SK-N-SH (cell line): ENCODE results near the gene DYRK3. TPM values are rescaled to one million over a fixed set of nuclear protein-coding genes. Genes with fewer than 3 reads are reported as not detected.

Source experiments
- CTCF ChIA-PET: fragments of 300-600, 350-600 bp; formaldehyde crosslinking; extraction: SDS; loops from one replicate; lab custom pipeline; 2021; lab: Yijun Ruan, JAX
- POLR2A ChIA-PET: fragments of 350-600 bp; sonication (Branson Sonifier 250); formaldehyde crosslinking; extraction: SDS; loops from one replicate; lab custom pipeline; 2020; ENCODE audit warnings: antibody characterized with exemption, inconsistent platforms; lab: Yijun Ruan, JAX
- DNase-seq: peaks from one replicate; pipeline ENCODE4 v3.0.0; 2012
- H2AFZ ChIP-seq: fragments of 200-600 bp; sonication (generic); 2 replicates; pipeline ENCODE4 v1.8.1; 2016; ENCODE audit warnings: antibody characterized with exemption, mild to moderate bottlenecking, low read depth
- H3F3A ChIP-seq: fragments of 200-600 bp; sonication (generic); replicated peaks from 2 replicates; pipeline ENCODE3; 2016; ENCODE audit warnings: antibody characterized with exemption, mild to moderate bottlenecking; ENCODE audit not compliant: insufficient read depth
- H3K27ac ChIP-seq, 2 experiments: fragments of 200-500 bp in 1 of 2; fragments of 200-600 bp in 1 of 2; sonication (Bioruptor generic) in 1 of 2; sonication (generic), shearing (Covaris generic) in 1 of 2; 2 replicates each; pipeline versions ENCODE4 v1.5.1 to v1.6.1; 2014 to 2016; ENCODE audit warnings: low read depth in 2 of 2, inconsistent platforms in 1 of 2, low read length in 1 of 2, mild to moderate bottlenecking in 1 of 2, mixed read lengths in 1 of 2
- H3K27me3 ChIP-seq: fragments of 200-600 bp; sonication (generic), shearing (Covaris generic); 2 replicates; pipeline ENCODE4 v1.6.1; 2016; ENCODE audit warnings: mixed run types; ENCODE audit not compliant: insufficient read depth
- H3K36me3 ChIP-seq, 2 experiments: fragments of 200-500 bp in 1 of 2; fragments of 200-600 bp in 1 of 2; sonication (Bioruptor generic) in 1 of 2; sonication (generic) in 1 of 2; replicated peaks in 1 of 2; 2 replicates each; pipeline versions ENCODE3 to v1.5.1; 2014 to 2016; ENCODE audit warnings: low read length in 1 of 2, mild to moderate bottlenecking in 1 of 2; ENCODE audit not compliant: insufficient read depth in 2 of 2, control insufficient read depth in 1 of 2
- H3K4me1 ChIP-seq, 2 experiments: fragments of 200-500 bp in 1 of 2; fragments of 200-600 bp in 1 of 2; sonication (Bioruptor generic) in 1 of 2; sonication (generic), shearing (Covaris generic) in 1 of 2; 2 replicates each; pipeline versions ENCODE4 v1.5.1 to v1.6.1; 2014 to 2016; ENCODE audit warnings: low read depth in 1 of 2, low read length in 1 of 2, mixed run types in 1 of 2; ENCODE audit not compliant: insufficient read depth in 2 of 2, control insufficient read depth in 1 of 2
- H3K4me2 ChIP-seq: fragments of 200-600 bp; sonication (generic), shearing (Covaris generic); 2 replicates; pipeline ENCODE4 v1.6.1; 2017; ENCODE audit warnings: mixed run types
- H3K4me3 ChIP-seq, 2 experiments: fragments of 200-500 bp in 1 of 2; fragments of 200-600 bp in 1 of 2; sonication (Bioruptor generic) in 1 of 2; sonication (generic), shearing (Covaris generic) in 1 of 2; 2 replicates each; pipeline versions ENCODE4 v1.5.1 to v1.8.1; 2014 to 2016; ENCODE audit warnings: low read depth in 2 of 2, inconsistent platforms in 1 of 2, low read length in 1 of 2, mild to moderate bottlenecking in 1 of 2, mixed read lengths in 1 of 2, moderate library complexity in 1 of 2
- H3K79me2 ChIP-seq: fragments of 200-600 bp; sonication (generic); 2 replicates; pipeline ENCODE4 v1.8.1; 2017; ENCODE audit warnings: mild to moderate bottlenecking; ENCODE audit not compliant: insufficient read depth
- H3K9ac ChIP-seq: fragments of 200-600 bp; sonication (generic); 2 replicates; pipeline ENCODE4 v1.6.1; 2017; ENCODE audit warnings: mixed run types
- H3K9me2 ChIP-seq: fragments of 200-600 bp; sonication (generic); 2 replicates; pipeline ENCODE4 v1.6.1; 2017; ENCODE audit warnings: mixed run types
- H3K9me3 ChIP-seq: fragments of 200-600 bp; sonication (generic); 2 replicates; pipeline ENCODE4 v1.6.1; 2017; ENCODE audit warnings: mixed run types, mild to moderate bottlenecking, moderate library complexity
- H4K20me1 ChIP-seq: fragments of 200-600 bp; sonication (generic); 2 replicates; pipeline ENCODE4 v1.6.1; 2017; ENCODE audit warnings: mild to moderate bottlenecking, mixed run types; ENCODE audit not compliant: insufficient read depth
- EZH2phosphoT487 ChIP-seq: fragments of 200-600 bp; sonication (generic); IDR thresholded peaks from 2 replicates; pipeline ENCODE4 v1.6.1; 2017; ENCODE audit warnings: low read depth, mixed run types, mild to moderate bottlenecking, antibody characterized with exemption, moderate library complexity, borderline replicate concordance
- RAD21 ChIP-seq: IDR thresholded peaks from 2 replicates; pipeline ENCODE4 v1.6.1; 2012; ENCODE audit warnings: mild to moderate bottlenecking, low read length
- RCOR1 ChIP-seq: fragments of 150-350 bp; IDR thresholded peaks from 2 replicates; pipeline ENCODE4 v1.6.1; 2017; ENCODE audit warnings: antibody characterized with exemption, low read length
- SMC3 ChIP-seq: IDR thresholded peaks from 2 replicates; pipeline ENCODE4 v1.6.1; 2012; ENCODE audit warnings: low read depth, low read length, improper control_type of control experiment
- whole genome bisulfite sequencing: methylation state at CpG from one replicate; pipeline ENCODE4 v1.1.6; 2017; ENCODE audit warnings: low lambda C conversion rate; 5-methylcytosine and 5-hydroxymethylcytosine counted together
- polyA plus RNA-seq, 3 experiments: library from polyadenylated mRNA; depleted of rRNA; stranded (reverse); fragments of >200 nt; gene quantifications; 2 replicates each; pipeline ENCODE4 v1.2.3, GENCODE V29; 2012
- TF ChIP-seq, protein P1 (sequence below): fragments of 200-600 bp; sonication (generic); IDR thresholded peaks from 2 replicates; pipeline ENCODE4 v1.6.1; 2017; ENCODE audit warnings: antibody characterized with exemption, mild to moderate bottlenecking, moderate library complexity

DYRK3 gene
- polyA plus RNA-seq, 1 of the 3 experiments (the other 2 are of a cell fraction): 3.6 TPM

DNA sequence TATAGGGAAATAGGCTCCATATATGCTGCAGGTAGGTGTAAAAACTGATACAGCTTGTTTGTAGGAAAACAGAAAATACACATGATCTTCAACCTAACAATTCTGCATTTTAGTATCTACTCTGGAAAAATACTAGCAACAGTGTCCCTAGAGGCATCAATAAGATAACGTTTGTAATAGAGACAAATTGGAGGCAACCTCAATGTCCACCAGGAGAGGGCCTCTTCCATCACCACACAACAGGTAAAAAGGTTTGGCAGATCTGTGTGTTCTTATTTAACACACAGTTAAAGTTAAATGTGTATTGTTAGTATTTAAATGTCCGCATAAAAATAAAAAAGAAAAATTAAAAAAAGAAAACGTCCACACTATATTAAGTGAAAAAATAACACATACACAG is 28.5 kb upstream of the DYRK3 start:
- Histone ChIP-seq H3K4me3 (no peak overlapping the region), H3K27me3 (no peaks in the 10 kb centered on the region), H3F3A (peaks cover 14% of the 10 kb centered on the region), H3K4me2 (no peak overlapping the region), H3K36me3 (peaks cover 31 to 68% of the 10 kb centered on the region in 2 experiments), H3K9ac (no peak overlapping the region), H2AFZ (no peak overlapping the region), H4K20me1 (no peaks in the 10 kb centered on the region), H3K79me2 (peaks cover 19% of the 10 kb centered on the region), H3K9me2 (no peaks in the 10 kb centered on the region), H3K4me1 (peaks cover 0 to 8% of the 10 kb centered on the region in 2 experiments; a peak in 2 of 4 replicates), H3K9me3 (no peaks in the 10 kb centered on the region), H3K27ac (no peak overlapping the region)
- 53% methylated on average over 3 of the region's 3 CpGs for WGBS
- peak; percentile 46 for DNase-seq
- ChIA-PET POLR2A (no interaction called here), CTCF (interaction anchor here (0.6 to 10.2 kb wide), 15 partner anchors 13 to 375 kb away, joined by 3 to 109 read pairs (median 6); partner anchors contain the start of gene DYRK3)
- TF ChIP-seq RAD21: peak; percentile 35
- TF ChIP-seq, protein P1, sequence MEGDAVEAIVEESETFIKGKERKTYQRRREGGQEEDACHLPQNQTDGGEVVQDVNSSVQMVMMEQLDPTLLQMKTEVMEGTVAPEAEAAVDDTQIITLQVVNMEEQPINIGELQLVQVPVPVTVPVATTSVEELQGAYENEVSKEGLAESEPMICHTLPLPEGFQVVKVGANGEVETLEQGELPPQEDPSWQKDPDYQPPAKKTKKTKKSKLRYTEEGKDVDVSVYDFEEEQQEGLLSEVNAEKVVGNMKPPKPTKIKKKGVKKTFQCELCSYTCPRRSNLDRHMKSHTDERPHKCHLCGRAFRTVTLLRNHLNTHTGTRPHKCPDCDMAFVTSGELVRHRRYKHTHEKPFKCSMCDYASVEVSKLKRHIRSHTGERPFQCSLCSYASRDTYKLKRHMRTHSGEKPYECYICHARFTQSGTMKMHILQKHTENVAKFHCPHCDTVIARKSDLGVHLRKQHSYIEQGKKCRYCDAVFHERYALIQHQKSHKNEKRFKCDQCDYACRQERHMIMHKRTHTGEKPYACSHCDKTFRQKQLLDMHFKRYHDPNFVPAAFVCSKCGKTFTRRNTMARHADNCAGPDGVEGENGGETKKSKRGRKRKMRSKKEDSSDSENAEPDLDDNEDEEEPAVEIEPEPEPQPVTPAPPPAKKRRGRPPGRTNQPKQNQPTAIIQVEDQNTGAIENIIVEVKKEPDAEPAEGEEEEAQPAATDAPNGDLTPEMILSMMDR: peak; percentile 69
- peak; percentile 23; the same call in 1 of the 2 replicates for TF ChIP-seq SMC3
- TF ChIP-seq EZH2phosphoT487: no peak

DNA sequence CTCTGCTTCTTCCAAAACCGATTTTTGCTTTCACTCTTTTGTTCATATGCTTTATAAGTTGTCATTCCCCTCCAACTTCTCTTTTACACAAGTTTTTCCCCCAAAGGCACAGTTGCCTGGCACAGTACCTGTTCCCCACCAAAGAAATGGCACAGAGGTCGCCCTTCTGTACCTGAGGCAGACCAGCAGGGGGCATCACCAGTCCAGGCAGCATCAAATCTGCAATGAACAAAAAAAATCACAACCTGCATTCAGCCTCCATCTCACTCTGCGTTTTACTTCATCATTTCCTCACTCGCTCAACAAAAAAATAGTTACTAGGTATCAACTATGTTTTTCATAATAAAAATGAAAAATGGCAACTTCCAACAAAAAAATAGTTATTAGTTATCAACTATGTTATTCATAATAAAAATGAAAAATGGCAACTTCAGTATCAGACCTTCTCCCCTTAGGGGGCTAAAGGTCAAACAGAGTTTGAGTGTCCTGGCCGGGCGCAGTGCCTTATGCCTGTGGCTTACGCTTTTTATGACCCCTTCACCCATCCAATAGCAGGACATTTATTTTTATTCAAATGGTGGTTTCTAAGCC is 27.1 kb upstream of the DYRK3 start:
- Histone ChIP-seq H3K9me2 (no peaks in the 10 kb centered on the region), H3K27me3 (no peaks in the 10 kb centered on the region), H3K9me3 (no peaks in the 10 kb centered on the region), H3F3A (peaks cover 17% of the 10 kb centered on the region), H3K27ac (no peak overlapping the region), H3K4me1 (peaks cover 0 to 8% of the 10 kb centered on the region in 2 experiments; a peak in 2 of 4 replicates), H3K36me3 (peaks cover 27 to 55% of the 10 kb centered on the region in 2 experiments), H3K79me2 (peaks cover 22% of the 10 kb centered on the region), H3K4me3 (no peak overlapping the region; a peak in 1 of 4 replicates), H3K9ac (no peak overlapping the region), H4K20me1 (no peaks in the 10 kb centered on the region), H3K4me2 (no peak overlapping the region), H2AFZ (no peak overlapping the region)
- CTCF ChIA-PET: interaction anchor here (0.9 to 10.2 kb wide), 18 partner anchors 8 to 375 kb away, joined by 3 to 109 read pairs (median 4); partner anchors contain the start of gene DYRK3
- 54% methylated on average over 7 of the region's 7 CpGs for WGBS
- TF ChIP-seq RCOR1: no peak
- TF ChIP-seq SMC3: peak; percentile 62
- TF ChIP-seq, protein P1: peak; percentile 92
- TF ChIP-seq RAD21: peak; percentile 73
- DNase-seq: peak; percentile 64
- POLR2A ChIA-PET: no interaction called here
